Spleen (tissue), 11 donors: Measurements from ENCODE around the gene FOXQ1. TPM values are rescaled to one million over a fixed set of nuclear protein-coding genes. Genes with fewer than 3 reads are reported as not detected.

Experiments used
- DNase-seq: peaks from one replicate; pipeline ENCODE4 v3.0.0-alpha.2; 2020
- H3K27ac ChIP-seq, 8 donors: fragments of 200-600 bp; sonication (generic) in 7 of 8; 1 replicate in 4 of 8; 2 replicates in 4 of 8; pipeline versions ENCODE4 v1.5.0 to v1.8.0; 2016 to 2021; ENCODE audit warnings: inconsistent platforms in 4 of 8, mild to moderate bottlenecking in 4 of 8, moderate library complexity in 1 of 8
- H3K27me3 ChIP-seq, 7 donors: fragments of 200-600 bp; sonication (generic) in 6 of 7; replicated peaks in 1 of 7; 1 replicate in 4 of 7; 2 replicates in 3 of 7; pipeline versions ENCODE4 v1.5.0 to v1.8.0; 2016 to 2021; ENCODE audit warnings: inconsistent platforms in 3 of 7, mild to moderate bottlenecking in 1 of 7
- H3K36me3 ChIP-seq, 6 donors: fragments of 200-600 bp; sonication (generic) in 5 of 6; 1 replicate in 4 of 6; 2 replicates in 2 of 6; pipeline versions ENCODE4 v1.5.0 to v1.8.0; 2016 to 2021; ENCODE audit warnings: inconsistent platforms in 2 of 6
- H3K4me1 ChIP-seq, 6 donors: fragments of 200-600 bp; sonication (generic) in 5 of 6; 1 replicate in 3 of 6; 2 replicates in 3 of 6; pipeline versions ENCODE4 v1.5.0 to v1.8.0; 2016 to 2021; ENCODE audit warnings: inconsistent platforms in 3 of 6
- H3K4me3 ChIP-seq, 8 donors: fragments of 200-600 bp; sonication (generic) in 7 of 8; 1 replicate in 4 of 8; 2 replicates in 4 of 8; pipeline versions ENCODE4 v1.5.0 to v1.8.0; 2016 to 2021; ENCODE audit warnings: inconsistent platforms in 4 of 8, mild to moderate bottlenecking in 4 of 8, moderate library complexity in 2 of 8
- H3K9me3 ChIP-seq, 8 donors: fragments of 200-600 bp; sonication (generic) in 7 of 8; 1 replicate in 4 of 8; 2 replicates in 4 of 8; pipeline versions ENCODE4 v1.5.0 to v1.8.0; 2016 to 2021; ENCODE audit warnings: inconsistent platforms in 4 of 8
- POLR2A ChIP-seq, 3 donors: fragments of 450-650 bp; IDR thresholded peaks; one replicate each; pipeline ENCODE4 v1.5.1; 2017; ENCODE audit warnings: antibody characterized with exemption in 3 of 3, mild to moderate bottlenecking in 1 of 3
- POLR2AphosphoS5 ChIP-seq, 3 donors: sonication (generic); formaldehyde crosslinking; IDR thresholded peaks; one replicate each; pipeline ENCODE4 v1.5.1; 2017; ENCODE audit warnings: antibody characterized with exemption in 3 of 3
- WGBS, 5 donors: extraction: QIAGEN DNeasy Blood & Tissue Kit in 3 of 5; methylation state at CpG; one replicate each; pipeline versions ENCODE4 v1.1.5 to v1.1.7; 2013 to 2018; 5-methylcytosine and 5-hydroxymethylcytosine counted together
- intact Hi-C: fragments of 100-400 bp; cut with DNase I; formaldehyde crosslinking; loops from one replicate; pipeline ENCODE4 v1.15.0; 2023; ENCODE audit warnings: low total_unique reads
- polyA plus RNA-seq, 3 donors: library from polyadenylated mRNA; stranded (reverse); fragments of 200-250 nt; gene quantifications; one replicate each; pipeline ENCODE4 v1.2.1, GENCODE V29; 2013
- total RNA-seq, 7 donors: library from RNA; depleted of rRNA in 3 of 7; stranded (reverse); fragments of >200 nt in 3 of 7; fragmentation: NEBNext Ultra II Directional in 4 of 7; extraction: Animal tissue kit (Norgen Biotek cat#: 25700) in 4 of 7; gene quantifications; one replicate each; pipeline versions ENCODE4 v1.1.0 to v1.2.1, GENCODE V29; 2016 to 2021
- TF ChIP-seq, protein P1 (sequence below), 11 experiments: fragments of 200-600 bp in 7 of 11; fragments of 450-650 bp in 4 of 11; sonication (generic) in 4 of 11; IDR thresholded peaks in 8 of 11; conservative IDR thresholded peaks in 3 of 11; 1 replicate in 7 of 11; 2 replicates in 4 of 11; pipeline versions ENCODE4 v1.4.0 to v1.8.0; 2016 to 2021; ENCODE audit warnings: antibody characterized with exemption in 11 of 11, inconsistent platforms in 4 of 11, mild to moderate bottlenecking in 1 of 11
- donor health status: healthy with polysubstance abuse.
- donor health status: DM: no; HTN: no; CAD: no; lungs with moderate emphysema.
- donor health status: DM: no; HTN: no; CAD: no.
- donor health status: Bipolar disorder and iron deficiency.
- donor health status: healthy.
- donor health status: DM: no; HTN: no; CAD: no.
- donor health status: DM: yes; HTN: yes; CAD: no.

The FOXQ1 gene
- total and polyA plus RNA-seq, 10 donors, result 0.10 to 0.33 (median 0.17) TPM; not detected in 4

DNA sequence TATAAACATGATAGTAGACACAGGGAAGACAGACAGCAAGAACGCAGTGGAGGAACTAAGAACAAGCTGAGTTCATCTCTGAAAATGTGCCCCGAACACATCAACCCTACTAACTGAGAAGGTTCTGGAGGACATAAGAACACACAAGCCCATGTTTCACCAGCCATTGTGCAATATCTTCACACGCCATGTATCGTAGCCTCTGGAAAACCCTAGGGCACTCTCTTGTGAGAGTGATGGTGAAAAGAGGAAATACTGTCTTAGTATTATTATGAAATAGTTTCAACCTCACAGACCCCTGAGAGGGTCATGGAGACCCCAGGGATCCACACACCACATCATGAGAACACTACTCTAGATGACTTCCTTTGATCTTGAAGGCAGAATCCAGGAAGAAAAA is 51.4 kb downstream of the FOXQ1 start:
- H3K4me1 ChIP-seq, result no peaks in the 10 kb centered on the region
- H3K27me3 ChIP-seq, result peaks cover 0 to 78% (median 5%) of the 10 kb centered on the region in 7 donors
- TF ChIP-seq, protein P1, sequence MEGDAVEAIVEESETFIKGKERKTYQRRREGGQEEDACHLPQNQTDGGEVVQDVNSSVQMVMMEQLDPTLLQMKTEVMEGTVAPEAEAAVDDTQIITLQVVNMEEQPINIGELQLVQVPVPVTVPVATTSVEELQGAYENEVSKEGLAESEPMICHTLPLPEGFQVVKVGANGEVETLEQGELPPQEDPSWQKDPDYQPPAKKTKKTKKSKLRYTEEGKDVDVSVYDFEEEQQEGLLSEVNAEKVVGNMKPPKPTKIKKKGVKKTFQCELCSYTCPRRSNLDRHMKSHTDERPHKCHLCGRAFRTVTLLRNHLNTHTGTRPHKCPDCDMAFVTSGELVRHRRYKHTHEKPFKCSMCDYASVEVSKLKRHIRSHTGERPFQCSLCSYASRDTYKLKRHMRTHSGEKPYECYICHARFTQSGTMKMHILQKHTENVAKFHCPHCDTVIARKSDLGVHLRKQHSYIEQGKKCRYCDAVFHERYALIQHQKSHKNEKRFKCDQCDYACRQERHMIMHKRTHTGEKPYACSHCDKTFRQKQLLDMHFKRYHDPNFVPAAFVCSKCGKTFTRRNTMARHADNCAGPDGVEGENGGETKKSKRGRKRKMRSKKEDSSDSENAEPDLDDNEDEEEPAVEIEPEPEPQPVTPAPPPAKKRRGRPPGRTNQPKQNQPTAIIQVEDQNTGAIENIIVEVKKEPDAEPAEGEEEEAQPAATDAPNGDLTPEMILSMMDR (IDR thresholded peaks at IDR 0.05 in 8 of 11, conservative IDR thresholded peaks at IDR 0.05 in 3 of 11), result no peak
- no peak for TF ChIP-seq POLR2AphosphoS5 (IDR thresholded peaks at IDR 0.05)
- no peak for TF ChIP-seq POLR2A (IDR thresholded peaks at IDR 0.05)
- 59 to 82% (median 70%) methylated on average over 4 of the region's 4 CpGs for WGBS, 5 donors
- H3K27ac ChIP-seq, result no peak overlapping the region
- no peak overlapping the region for H3K4me3 ChIP-seq
- DNase-seq, result no peak
- H3K9me3 ChIP-seq, result no peaks in the 10 kb centered on the region
- intact Hi-C loops, result no loop called here
- H3K36me3 ChIP-seq, result no peaks in the 10 kb centered on the region

DNA sequence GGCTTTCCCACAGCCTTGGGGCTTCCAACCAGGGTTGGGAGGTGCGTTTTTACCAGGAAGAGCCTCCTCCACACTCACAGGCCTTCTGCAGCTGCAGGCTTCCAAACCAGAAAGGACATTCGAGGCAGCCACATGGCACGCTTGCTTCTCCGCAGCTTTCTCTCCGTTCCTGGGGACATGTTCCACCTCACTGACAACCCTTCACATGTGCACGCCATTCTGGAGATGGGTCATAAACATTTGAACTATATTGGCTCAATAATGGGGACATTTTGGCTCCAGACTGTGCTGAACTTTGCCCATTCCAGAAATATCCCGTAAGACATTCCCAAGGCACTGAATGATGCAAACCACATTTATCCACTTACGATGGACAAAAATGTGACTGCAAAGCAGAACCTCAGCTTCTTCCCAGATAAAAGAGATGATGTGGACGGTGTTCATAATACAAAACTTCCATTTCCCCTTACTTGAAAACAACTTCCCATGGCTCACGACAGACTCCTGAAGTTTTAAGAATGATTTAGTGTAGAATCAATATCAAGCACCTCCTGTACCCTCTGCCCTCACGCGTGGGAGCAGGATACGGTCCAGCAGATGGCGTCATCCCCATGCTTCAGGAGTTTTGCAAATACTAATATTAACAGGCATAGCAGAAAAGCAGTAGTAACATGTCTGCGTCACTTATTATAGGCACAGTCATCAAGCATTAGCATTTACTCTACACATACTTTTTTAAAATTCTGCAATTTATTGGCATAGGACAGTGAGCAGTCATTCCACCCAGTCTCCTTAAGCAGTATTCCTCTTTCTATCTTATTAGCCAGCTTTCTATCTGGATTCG is 52.1 kb downstream of the FOXQ1 start:
- Histone ChIP-seq H3K9me3 (peaks cover 0 to under 1% (median 0%) of the 10 kb centered on the region in 8 donors), H3K36me3 (no peaks in the 10 kb centered on the region), H3K4me1 (no peaks in the 10 kb centered on the region), H3K27ac (no peak overlapping the region), H3K27me3 (peaks cover 0 to 85% (median 5%) of the 10 kb centered on the region in 7 donors), H3K4me3 (no peak overlapping the region)
- TF ChIP-seq, protein P1 (IDR thresholded peaks at IDR 0.05 in 8 of 11, conservative IDR thresholded peaks at IDR 0.05 in 3 of 11), result no peak
- TF ChIP-seq POLR2A (IDR thresholded peaks at IDR 0.05) (no peak), POLR2AphosphoS5 (IDR thresholded peaks at IDR 0.05) (no peak)
- WGBS, 5 donors, result 49 to 59% (median 54%) methylated on average over 16 of the region's 16 CpGs
- intact Hi-C loops, result no loop called here
- no peak for DNase-seq

Other genes starting within 250 kb of the FOXQ1 start
- not detected for gene FOXF2, start 77.5 kb downstream of the FOXQ1 start, total RNA-seq
- gene FOXF2, start 77.5 kb downstream of the FOXQ1 start, polyA plus RNA-seq, result not detected